HTR-8/SVneo (cell line): ENCODE results near the gene COL23A1.
"Not testable (repeated sequence)": the region's sequence is repeated elsewhere in the genome, so short reads cannot be mapped to it uniquely, and the experiment has no call there.

Source experiments
- DNase-seq: peaks from one replicate; pipeline ENCODE4 v3.0.0; 2011; ENCODE audit warnings: low spot score, mixed read lengths; ENCODE audit not compliant: insufficient read length
- FAIRE-seq: peaks from 2 replicates; lab custom pipeline; 2011; peaks lifted over from hg19 to GRCh38; lab: Jason Lieb, UNC

Gene COL23A1

DNA sequence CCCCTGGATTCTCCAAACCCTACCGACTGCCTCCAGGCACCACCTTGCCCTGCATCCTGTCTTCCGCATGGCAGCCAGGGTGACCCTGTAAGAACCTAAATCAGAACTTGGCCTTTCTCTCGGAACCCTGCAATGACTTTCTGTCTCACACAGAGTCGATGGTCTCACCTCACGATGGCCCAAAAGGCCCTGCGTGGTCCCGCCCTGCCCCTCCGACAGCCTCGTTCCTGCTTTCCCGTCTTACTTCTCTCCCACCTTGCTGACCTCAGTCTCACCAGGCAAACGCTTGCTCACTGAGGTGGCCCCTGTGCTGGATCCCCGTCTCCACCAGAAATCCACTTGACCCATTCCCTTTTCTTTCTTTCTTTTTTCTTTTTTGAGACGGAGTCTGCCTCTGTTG, 214.8 kb downstream of the COL23A1 start:
- FAIRE-seq (no peak), DNase-seq (no peak)

GRCh38 chr5:178373711-178374110, 216.5 kb downstream of the COL23A1 start:
- DNase-seq (no peak), FAIRE-seq (no peak)

DNA sequence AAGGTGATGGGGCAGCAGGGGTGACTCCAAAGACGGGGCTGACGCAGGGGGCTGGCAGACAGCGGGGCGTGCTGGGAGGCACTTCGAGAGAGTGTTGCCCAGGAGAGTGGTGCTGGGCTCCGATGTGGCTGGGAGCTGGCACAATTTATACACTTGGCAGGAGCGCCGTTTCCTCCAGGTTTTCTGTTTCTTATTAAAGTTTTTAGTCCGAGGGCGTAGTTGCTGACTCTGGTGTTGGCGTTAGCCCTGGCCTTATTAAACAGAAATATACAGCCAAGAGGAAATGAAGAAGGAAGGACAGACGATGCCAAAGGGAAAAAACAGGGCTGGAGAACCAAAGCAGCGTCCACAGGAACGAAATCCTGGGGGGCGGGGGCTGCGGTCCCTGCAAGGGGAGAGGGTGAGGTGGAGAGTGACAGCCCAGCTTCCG, 218.0 kb downstream of the COL23A1 start:
- no peak for FAIRE-seq
- no peak for DNase-seq

DNA sequence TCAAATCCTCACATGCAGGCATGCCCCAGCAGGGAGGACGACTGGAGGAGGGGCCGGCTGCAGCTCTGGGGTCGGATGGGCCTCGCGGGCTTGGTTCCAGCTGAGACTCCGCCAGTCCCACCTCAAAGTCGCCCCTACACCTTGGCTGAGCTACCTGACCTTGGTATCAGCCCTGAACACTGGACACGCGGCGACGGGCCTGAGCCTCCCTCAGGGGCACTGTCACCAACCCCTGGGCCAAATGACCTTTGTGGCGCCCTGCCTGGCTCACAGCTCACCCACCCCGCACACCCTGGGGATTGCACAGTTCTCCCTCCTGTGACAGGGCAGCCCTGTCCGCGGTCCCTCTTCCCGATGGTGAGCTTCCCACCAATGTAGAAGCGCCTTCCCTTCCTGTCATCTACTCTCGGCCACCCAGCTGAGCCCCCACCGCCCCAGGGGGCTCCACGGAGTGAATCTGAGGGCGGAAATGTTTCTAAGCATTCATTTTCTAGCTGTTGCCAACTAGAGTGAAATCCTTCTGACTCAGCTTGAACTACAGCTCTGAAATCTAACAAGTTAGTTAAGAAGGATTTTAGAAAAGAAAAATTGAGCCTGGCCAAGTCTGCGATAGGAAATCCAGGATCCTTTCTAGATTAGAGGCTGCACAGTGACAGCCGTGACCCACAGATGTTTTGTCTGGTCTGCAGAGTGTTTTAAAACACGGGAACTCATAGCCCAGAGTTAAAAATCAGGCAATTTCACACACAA, 218.7 kb downstream of the COL23A1 start:
- DNase-seq = no peak
- no peak for FAIRE-seq

DNA sequence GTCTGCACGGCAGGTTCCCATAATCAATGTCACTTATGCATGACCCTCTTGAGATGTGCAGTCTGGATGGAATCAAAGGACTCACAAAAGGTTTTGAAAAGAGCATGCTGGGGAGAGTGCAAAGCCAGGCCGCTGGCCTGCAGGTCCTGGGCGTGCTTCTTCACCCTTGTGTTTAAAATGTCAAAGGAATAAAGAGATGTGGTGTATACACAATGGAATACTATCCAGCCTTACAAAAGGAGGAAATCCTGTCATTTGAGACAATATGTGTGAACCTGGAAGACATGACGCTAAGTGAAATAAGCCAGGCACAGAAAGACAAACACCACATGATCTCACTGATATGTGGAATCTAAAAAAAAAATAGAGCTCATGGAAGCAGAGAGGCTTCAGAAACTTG, 220.1 kb downstream of the COL23A1 start:
- FAIRE-seq (no peak), DNase-seq (no peak)

DNA sequence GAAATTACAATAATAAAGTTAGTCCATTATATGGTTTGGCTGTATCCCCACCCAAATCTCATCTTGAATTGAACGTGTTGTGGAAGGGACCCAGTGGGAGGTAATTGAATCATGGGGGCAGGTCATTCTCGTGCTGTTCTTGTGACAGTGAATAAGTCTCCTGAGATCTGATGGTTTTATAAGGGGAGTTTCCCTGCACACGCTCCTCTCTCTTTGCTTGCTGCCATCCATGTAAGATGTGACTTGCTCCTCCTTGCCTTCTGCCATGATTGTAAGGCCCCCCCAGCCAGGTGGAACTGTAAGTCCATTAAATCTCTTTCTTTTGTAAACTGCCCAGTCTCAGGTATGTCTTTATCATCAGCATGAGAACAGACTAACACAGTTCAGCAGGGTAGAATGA, 220.7 kb downstream of the COL23A1 start:
- not testable (repeated sequence) for DNase-seq, FAIRE-seq

GRCh38 chr5:178368716-178369300, 221.4 kb downstream of the COL23A1 start:
- FAIRE-seq (no peak), DNase-seq (no peak)

DNA sequence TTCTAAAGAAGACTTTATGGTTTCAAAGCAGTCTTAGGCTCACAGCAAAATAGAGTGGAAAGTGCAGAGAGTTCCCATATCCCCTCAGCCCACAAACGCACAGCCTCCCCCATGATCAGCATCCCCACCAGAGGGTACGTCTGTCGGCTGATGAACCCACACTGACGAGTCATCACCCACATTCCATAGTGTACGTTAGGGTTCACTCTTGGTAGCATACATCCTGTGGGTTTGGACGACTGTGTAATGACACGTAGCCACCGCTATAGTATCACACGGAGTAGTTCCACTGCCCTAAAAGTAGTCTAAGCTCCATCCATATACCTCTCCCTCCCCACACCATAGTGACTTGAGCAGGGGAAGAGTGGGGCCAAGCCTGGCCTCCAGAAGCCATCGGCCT, 221.9 kb downstream of the COL23A1 start:
- FAIRE-seq (no peak), DNase-seq (no peak)

DNA sequence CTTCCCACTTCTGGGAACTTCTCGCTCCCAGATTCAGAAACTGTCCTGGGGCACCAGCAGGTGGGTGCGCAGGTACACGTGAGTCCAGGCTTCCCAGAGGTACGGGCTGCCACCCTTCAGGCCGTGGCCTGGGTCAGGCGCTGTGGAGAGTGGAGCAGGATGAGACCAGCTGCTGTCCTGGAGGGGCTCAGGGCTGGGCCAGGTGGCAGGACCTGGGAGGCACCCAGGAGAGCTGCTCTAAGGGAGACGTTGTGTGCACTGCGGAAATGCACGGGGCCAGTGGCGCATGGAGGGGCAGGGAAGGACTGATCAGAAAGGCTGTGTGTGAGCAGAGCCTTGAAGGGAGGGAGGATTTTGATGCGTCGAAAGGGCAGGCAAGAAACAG, 222.5 kb downstream of the COL23A1 start:
- no peak for DNase-seq
- no peak for FAIRE-seq

GRCh38 chr5:178366998-178367735, 223.0 kb downstream of the COL23A1 start:
- DNase-seq = no peak
- FAIRE-seq = no peak

DNA sequence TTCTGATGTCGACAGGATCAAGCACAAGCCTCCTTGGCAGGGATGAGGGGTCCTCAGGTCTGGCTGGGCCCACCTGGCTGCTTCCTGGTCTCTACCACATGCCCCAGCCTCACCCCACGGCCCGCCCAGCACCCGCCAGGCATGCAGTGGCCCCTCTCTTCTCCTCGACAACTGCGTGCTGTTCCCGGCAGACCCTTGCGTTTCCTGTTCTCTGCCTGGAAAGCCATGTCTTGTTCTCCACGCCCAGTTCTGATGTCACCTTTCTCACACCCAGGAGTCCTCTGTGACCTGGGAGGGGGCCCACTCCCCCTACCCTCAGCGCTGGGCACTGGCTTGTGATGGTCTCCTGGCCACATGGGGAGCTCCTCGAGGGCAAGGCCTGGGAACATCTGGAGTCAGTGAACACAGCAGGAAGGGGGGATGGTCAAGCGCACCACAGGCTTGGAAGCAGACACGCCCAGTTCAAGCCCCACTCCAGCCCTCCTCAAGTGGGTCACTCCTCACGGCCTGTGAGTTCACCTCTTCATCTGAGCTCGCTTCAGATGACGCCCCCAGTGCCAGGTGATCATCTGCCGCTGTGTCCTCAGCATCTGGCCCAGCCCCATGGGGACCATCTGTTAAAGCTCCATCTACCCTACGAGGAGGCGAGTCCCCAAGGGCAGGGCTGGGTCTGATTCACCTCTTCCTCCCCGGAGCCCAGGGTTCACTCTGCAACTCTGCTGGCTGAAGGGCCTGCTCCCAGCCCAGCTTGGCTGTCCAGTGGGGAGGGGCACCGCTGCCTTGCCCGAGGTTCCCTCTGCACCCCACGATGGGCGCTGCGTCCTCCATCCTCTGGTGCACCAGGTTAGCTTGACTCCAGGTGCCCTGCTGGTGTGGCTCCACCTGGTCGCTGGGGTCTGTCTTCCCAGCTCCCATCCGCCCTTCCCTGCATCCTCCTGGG, 224.4 kb downstream of the COL23A1 start:
- no peak for DNase-seq
- FAIRE-seq = no peak

- FAIRE-seq = no peak
Measured at GRCh38 chr5:178364326-178364675, 225.9 kb downstream of the COL23A1 start.

DNA sequence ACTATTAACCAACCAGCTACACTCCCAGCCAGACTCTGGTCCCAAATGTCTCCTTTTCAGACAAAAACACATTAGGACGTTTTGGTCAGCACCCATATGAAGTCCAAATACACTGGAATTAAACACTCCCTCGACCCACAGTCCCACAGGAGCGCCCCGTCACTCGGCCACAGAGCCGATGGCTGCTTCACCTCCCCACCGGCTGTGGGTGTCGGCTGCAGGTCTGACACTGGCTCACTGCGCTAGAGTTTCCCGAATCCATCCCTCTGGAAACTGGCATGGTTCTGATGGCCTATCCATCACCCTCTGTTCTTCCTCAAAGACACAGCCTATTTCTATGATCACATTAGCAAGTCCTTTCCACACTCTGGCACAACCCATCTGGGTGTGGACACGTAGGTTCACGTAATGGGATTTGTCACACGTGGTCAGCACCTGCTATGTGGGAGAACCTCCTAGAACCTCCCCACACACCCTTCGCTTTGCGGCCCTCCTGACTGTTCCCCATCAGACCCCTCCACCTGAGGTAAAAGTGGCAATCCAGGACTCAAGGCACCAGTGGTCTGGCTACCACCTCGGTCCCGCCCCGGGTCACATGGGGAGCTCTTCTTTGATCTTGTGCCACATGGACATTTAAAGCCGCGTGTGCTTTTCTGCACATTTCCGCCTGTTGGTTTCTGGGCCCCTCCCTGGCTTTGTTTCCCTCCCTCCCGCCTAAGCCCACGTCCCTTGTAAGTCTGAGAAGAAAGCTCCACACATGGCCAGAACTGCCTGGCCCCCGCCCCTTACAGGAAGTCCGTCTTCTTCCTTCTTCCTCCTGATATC, 226.5 kb downstream of the COL23A1 start:
- DNase-seq (no peak), FAIRE-seq (no peak)

More at GRCh38 chr5:178364326-178364675, 225.9 kb downstream of the COL23A1 start:
- no peak for DNase-seq

DNA sequence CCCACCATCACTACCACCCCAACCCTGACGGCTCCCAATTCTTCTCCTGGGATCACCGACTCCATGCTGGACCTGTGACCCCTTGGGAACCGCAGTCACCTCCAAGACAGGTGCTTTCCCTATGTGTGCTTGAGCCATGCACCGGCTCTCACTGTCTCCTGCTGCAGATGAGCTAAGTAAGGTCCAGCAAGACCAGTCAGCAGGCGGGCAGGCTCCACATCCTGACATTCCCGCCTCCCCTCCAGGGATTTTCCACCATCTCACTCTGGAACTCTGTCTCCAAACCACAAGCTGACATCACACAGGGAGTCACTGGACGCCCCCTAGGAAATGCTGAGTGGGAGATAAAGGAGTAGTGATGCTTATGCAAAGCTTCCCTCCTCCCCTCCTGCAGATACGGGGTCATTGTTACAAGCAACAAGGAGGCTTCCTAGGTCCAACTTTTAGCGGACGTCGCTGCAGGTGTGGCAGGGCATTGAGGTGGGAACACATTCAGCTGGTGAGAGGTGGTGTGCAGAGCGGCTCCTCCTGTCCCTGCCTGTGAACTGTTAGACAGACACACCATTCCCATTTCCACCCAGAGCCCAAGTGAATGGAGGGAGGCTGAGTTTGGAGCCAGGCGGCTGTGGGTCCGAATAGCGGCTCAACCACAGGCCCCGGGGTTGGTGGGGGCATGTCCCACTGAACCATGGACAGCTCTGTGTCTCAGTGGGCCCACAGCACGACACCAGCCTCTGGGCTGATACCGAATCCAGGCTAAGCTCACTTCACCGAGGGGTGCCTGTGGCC, 228.3 kb downstream of the COL23A1 start:
- FAIRE-seq (no peak), DNase-seq (no peak)

DNA sequence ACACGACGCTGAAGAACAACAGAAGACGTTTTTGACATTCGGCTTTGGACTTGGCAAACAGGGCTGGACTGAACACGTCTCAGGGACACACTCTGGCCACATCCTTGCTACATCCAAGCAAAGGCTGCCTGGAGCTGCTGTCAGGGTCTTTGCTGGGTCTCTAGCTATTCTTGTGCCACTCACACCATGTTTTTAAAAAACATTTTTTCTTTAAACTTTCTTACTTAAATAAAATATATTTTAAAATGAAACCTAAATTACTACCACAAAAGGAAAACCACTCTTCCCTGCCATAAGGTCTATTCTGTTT, 229.3 kb downstream of the COL23A1 start:
- DNase-seq (no peak), FAIRE-seq (no peak)

DNA sequence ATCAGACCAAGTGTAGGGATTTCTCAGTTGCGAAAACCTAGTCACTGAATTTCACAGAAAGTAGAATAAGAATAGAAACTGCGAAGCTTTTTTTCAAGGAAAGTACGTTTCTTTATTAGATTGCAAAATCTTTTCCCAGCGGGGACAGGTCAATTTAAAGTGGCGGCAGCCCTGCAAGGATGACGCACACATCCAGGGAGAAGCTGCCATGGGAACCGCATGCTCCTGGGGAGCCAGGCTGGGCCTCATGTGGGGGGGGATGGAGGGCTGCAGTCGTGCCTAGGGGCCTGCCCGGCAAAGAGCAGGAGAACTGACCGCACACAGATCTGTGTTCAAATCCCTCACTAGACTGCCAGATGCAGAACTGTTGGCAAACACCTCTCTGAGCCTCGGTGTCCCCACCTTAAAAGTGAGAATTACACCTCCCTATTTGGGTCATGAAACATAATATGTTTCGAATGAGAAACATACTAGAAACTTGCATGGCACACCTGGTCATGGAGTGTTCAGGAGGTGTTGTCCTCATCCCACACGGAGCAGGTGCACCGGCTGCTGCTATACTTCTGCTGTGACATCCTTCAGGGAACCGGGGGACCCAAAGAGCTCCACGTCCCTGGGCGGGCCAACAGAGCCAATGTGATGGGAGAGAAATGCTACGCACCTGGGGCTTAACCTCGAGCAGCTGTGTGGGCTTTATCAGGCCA, 229.8 kb downstream of the COL23A1 start:
- no peak for DNase-seq

GRCh38 chr5:178359738-178360137, 230.5 kb downstream of the COL23A1 start:
- DNase-seq (no peak), FAIRE-seq (no peak)

More for the DNA sequence above, 229.8 kb downstream of the COL23A1 start:
- FAIRE-seq = no peak

DNA sequence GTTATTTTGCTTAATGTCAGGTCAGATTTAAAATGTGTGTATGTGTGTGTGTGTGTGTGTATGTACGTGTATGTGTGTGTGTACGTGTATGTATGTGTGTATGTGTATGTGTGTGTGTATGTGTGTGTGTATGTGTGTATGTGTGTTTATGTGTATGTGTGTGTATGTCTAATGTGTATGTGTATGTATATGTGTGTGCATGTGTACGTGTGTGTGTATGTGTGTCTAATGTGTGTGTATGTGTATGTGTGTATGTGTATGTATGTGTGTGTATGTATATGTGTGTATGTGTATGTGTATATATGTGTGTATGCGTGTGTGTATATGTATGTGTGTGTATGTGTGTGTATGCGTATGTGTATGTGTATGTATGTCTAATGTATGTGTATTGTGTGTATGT, 232.5 kb downstream of the COL23A1 start:
- FAIRE-seq (no peak), DNase-seq (no peak)
